NCI-H146 treated with DMSO at 0.1 percent for 48 hours (cell line): ENCODE results near the gene FADS6.
"Not testable (repeated sequence)": the region's sequence is repeated elsewhere in the genome, so short reads cannot be mapped to it uniquely, and the experiment has no call there.

Experiments used
- DNase-seq: peaks from one replicate; lab custom pipeline; 2025; ENCODE audit not compliant: unreplicated experiment; lab: John Stamatoyannopoulos, UW

Gene FADS6

DNA sequence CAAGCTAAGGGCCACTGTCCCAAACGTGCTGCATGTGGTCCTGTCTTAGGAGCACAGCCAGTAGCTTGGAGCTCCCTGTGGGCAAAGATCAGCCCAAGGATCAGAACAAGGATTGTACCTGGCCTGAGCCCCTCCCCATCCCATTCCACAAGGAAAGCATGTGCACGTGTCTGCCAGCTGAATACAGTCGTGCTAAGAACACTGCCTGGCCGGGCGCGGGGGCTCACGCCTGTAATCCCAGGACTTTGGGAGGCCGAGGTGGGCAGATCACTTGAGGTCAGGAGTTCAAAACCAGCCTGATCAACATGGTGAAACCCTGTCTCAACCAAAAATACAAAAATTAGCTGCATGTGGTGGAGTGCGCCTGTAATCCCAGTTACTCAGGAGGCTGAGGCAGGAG lies 23.4 kb downstream of the FADS6 start:
- not testable (repeated sequence) for DNase-seq

DNA sequence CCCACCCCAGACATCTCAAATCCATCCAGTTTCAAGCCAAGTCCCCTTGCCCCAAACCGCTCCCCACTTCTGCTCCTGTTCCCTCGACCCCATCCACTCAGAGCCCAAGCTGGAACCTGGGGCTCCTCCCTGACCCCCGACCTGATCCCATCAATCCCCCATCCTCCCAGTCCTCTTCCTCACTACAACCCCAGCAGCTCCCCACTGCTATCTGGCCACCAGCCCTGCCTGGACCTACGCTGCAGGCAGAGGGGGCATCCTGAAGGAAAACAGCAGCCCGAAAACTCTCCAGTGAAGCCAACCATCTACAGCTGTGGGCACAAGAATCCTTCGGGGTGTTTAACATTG lies 24.6 kb downstream of the FADS6 start:
- no peak for DNase-seq

DNA sequence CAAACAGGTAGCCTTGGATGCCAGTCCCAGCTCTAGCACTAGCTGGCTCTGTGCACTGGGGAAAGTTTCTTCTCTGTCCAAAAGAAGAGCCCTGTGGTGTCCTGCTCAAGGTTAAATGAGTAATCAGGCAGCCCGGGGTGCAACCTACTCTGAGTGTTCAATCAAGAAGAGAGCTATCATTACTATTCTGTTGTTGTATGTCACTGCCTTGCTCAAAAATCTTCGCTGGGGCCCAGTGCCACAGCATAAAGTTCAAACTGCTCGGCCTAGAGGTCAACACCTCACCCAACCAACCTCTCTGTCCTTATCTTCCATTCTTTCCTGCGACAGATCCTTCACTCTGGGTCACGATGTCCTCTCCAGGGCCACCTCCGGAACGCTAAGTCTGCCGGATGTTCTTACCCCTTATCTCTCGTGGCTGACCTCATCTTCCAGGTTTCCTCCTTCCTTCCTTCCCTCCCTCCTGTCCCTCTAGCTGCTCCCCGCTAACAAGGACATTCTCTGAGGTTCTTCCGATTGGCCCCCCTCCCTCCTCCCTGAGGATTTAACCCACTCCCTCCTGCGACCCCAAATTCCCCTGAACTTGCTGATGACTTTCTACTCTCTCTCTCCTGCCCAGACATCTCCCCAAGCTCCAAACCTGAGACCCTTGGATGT lies 25.1 kb downstream of the FADS6 start:
- no peak for DNase-seq

- no peak for DNase-seq
Observed at GRCh38 chr17:74866198-74866835, 27.1 kb downstream of the FADS6 start.

GRCh38 chr17:74865504-74866197 lies 27.8 kb downstream of the FADS6 start:
- no peak for DNase-seq

DNA sequence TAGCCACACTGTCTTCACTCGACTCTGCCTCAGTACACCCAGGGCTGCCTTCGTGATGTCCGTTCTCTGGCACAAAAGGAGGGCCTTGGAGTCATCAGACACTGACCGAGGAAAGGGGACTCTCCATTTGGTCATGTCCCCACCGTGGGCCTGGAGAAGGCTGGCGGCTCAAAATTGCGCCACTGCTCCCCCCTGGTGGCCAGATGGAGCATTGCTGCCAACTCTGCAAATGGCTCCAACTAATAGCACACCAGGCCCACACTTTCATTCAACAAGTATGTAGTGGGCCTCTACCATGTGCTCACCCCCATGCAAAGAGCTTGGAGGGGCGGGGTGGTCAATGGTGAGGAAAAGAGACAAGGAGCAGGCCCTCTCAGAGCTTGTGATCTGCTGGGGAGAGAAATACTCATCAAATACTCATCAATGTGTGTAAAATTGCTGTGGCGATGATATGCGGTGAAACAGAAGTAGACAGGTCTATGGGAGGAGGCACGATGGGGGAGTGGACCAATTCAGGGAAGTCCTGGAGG lies 28.5 kb downstream of the FADS6 start:
- DNase-seq, result no peak

- no peak for DNase-seq
Observed at GRCh38 chr17:74864297-74864865, 29.1 kb downstream of the FADS6 start.

- DNase-seq, result no peak
Observed at GRCh38 chr17:74863420-74864296, 29.8 kb downstream of the FADS6 start.

DNA sequence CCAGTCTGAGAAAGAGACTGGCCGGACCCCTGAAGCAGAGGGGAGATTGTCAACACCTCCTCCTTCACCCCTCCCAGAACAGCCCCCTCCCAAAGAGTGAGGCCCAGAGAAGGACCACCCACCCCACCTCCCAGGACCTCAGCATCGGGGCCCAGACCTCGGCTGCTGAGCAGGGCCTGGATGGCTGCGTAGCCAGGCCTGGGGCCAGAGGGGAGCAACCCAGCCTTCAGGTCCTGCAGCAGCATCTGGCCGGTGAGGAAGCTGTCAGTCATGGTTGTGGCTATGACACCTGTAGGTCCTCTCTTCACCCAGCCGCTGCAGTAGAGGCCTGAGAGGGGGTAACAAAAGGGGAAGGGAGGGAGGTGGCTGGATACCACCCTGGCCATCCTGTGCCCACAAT lies 30.5 kb downstream of the FADS6 start:
- DNase-seq, result no peak

GRCh38 chr17:74862108-74862901 lies 31.1 kb downstream of the FADS6 start:
- DNase-seq, result no peak

DNA sequence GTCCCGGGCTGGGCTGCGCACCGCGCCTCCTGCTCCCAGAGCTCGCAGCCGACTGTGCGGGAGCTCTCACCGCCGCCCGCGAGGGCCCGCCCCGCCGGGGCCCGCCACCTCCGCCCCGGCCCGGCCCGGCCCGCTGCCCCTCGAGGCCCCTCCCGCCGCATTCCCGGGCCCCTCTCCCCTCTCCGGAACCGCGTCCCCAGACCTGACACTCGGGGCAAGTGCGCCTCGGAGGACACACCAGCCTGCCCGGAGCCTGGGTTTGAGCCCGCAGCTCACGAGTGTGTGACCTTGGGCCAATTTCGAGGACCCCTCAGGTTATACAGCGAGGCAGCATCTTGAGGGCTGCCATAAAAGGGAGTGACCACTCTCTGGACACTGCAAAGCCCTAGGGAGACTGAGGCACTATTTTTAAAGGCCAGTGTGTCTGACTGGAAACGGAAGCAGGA lies 31.7 kb downstream of the FADS6 start:
- no peak for DNase-seq

GRCh38 chr17:74860872-74861661 lies 32.4 kb downstream of the FADS6 start:
- DNase-seq, result no peak

DNA sequence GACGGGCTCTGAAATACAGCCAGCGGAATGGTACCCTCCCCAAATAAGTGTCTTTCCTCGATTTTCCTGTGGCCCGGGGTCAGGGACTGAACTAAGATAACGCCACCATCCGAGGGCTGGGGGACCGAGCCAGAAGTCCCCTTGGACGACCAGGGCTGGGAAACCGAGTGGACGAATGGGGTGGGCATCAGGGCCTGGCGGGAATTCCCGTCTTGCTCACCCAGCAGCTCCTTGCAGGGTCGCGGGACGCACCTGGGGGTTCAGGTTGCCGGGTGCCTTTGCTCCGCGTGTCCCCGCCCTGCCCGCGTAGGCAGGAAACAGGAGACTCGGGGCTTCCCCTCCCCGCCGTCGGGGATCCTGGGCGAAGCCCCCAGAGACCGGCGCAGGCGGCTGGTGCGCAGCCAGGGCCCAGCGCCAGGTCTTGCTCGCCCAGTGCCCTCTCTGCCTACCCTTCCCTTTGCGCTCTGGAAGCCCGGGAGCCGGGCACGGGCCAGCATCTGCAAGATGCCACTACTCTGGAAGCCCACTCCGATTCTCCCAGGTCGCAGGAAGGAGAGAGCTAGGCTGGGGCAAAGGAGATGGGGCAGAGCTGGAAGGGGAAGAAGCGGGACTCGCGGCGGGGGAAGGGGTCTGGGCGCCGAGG lies 33.1 kb downstream of the FADS6 start:
- no peak for DNase-seq

GRCh38 chr17:74859459-74860228 lies 33.8 kb downstream of the FADS6 start, which contains the start of gene GRIN2C:
Gene GRIN2C, minus strand, starts transcription at chr17:74859885. Its CDS starts 4,793 bp downstream, at chr17:74855092.
- no peak for DNase-seq

DNA sequence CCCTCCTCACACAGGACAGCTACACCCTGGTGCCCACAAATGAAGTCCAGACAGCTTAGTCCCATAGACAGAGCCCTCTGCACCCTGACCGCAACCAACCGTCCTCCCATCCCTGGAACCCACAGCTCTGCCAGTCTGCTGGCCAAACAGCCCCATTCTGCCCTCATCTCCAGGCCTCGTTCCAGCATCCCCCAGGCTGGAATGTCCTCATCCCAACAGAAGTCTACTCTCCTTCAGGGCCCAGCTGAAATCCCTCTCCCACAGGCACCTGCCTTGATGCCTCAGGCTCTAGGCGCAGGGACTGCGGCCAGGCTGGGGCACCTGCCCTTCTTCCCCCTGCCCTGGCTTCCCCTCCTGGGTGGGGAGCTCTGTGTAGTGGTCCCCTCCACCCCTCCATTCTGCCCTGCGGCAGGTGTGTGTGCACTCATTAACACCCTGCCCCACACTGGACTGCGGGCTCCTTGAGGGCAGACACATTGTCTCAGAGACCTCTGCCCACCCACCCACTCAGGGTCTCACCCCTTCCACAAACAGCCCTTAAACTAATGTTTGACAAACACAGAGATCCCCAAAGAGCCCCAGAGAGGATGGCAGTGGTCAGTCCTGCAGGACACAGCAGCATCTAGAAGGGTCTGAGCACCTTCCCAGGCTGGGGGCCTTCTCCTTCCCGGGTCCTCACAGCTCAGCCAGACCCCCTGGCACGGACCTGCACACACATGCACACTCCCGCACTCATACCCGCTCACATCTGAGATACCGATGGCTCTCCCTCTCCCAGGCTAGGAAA lies 34.6 kb downstream of the FADS6 start:
- no peak for DNase-seq

DNA sequence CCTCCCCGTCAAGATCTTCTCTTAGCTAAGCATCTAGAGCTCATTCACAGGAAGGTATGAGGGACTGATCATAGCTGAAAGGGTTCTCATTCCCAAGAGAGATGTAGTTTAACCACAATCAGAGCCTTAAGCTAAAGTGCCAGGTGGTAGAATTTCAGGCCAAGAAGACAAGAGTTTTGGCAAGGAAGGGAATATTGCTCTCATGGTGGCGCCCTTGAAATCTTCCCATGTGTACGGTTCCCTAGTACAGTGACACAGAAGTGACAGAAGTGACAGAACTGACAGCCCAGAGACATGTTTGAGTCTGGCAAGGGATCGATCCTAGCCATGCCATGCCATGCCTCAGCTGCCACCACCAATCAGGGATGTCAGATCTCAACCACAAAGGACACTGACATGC lies 36.2 kb downstream of the FADS6 start:
- DNase-seq, result no peak

DNA sequence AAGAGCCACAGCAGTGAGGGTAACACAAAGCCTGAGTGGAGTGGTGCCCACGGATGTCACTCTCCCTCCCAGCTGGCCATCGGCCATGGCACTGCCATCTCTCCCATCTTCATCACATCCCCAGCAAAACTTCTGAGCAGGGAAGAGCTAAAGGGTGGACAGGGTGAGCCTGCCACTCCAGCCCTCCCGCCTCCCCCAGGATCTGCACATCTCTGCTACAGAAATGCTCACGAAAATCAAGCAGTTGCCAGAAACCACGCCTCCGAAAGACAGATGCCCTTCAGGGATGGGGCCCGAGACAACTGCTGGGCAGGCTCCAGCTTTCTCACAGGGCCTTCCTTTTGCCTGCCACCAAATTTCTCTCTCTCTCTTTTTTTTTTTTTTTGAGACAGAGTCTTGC lies 37.3 kb downstream of the FADS6 start:
- DNase-seq, result no peak
